GM19328 (cell line): Measurements from ENCODE around the gene MAP9.
"Not testable (repeated sequence)": the region's sequence is repeated elsewhere in the genome, so short reads cannot be mapped to it uniquely, and the experiment has no call there.

ENCODE experiments used
- ATAC-seq: cut with Tn5 transposase; IDR thresholded peaks from one replicate; pipeline ENCODE4 v1.9.1; 2021; ENCODE audit warnings: mild to moderate bottlenecking, moderate library complexity; ENCODE audit not compliant: unreplicated experiment

MAP9 gene

GRCh38 chr4:155353923-155354540 is 22.7 kb downstream of the MAP9 start:
- peak; percentile 89 for ATAC-seq

- ATAC-seq, result no peak
Measured at GRCh38 chr4:155342142-155342541, 34.6 kb downstream of the MAP9 start.

- ATAC-seq, result no peak
Measured at GRCh38 chr4:155339999-155340398, 36.8 kb downstream of the MAP9 start.

GRCh38 chr4:155339588-155339987 is 37.2 kb downstream of the MAP9 start:
- ATAC-seq, result no peak

GRCh38 chr4:155338196-155338595 is 38.6 kb downstream of the MAP9 start:
- ATAC-seq, result no peak

GRCh38 chr4:155336242-155336641 is 40.5 kb downstream of the MAP9 start:
- ATAC-seq, result no peak

- no peak for ATAC-seq
Measured at GRCh38 chr4:155331478-155331877, 45.3 kb downstream of the MAP9 start.

- no peak for ATAC-seq
Measured at GRCh38 chr4:155322782-155323181, 54.0 kb downstream of the MAP9 start.

- ATAC-seq, result no peak
Measured at GRCh38 chr4:155321006-155321405, 55.8 kb downstream of the MAP9 start.

- no peak for ATAC-seq
Measured at GRCh38 chr4:155319516-155319915, 57.2 kb downstream of the MAP9 start.

GRCh38 chr4:155312027-155312426 is 64.7 kb downstream of the MAP9 start:
- not testable (repeated sequence) for ATAC-seq

GRCh38 chr4:155307731-155308277 is 69.0 kb downstream of the MAP9 start:
- no peak for ATAC-seq

GRCh38 chr4:155305619-155306018 is 71.1 kb downstream of the MAP9 start:
- no peak for ATAC-seq

- no peak for ATAC-seq
Measured at GRCh38 chr4:155304375-155304774, 72.4 kb downstream of the MAP9 start.

- ATAC-seq, result no peak
Measured at GRCh38 chr4:155299103-155299502, 77.7 kb downstream of the MAP9 start.
